Stimulated activated CD4-positive, alpha-beta T cell treated with anti-CD3 and anti-CD28 coated beads, Interleukin-1b, Interleukin-23, amount 100 ng/mL, for 24 hours (primary cell): ENCODE data around the gene BIVM.

Source experiments
- DNase-seq, 4 experiments: peaks; one replicate each; pipeline ENCODE4 v3.0.0-alpha.2; 2020; ENCODE audit warnings: low read depth in 4 of 4, low spot score in 1 of 4

The BIVM gene

DNA sequence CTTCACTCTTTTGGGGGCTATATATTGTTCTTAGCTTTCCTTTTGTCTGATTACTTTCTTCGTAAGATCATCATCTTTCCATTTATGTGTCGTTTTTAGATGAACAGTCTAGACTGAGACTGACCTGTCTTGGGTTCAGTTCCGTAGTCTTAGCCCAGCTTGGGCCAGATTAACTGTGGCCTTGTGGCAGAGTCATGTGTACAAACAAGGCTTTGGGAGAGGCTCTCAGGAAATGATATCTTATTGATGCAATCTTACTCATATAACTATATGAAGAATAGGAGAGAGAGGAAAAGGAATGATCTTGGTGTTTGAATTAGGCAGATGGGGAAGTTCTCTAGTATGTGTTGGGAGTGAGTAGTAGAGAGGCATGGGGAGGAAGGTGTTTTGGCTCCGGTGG lies 40.1 kb downstream of the BIVM start:
- DNase-seq: no peak

DNA sequence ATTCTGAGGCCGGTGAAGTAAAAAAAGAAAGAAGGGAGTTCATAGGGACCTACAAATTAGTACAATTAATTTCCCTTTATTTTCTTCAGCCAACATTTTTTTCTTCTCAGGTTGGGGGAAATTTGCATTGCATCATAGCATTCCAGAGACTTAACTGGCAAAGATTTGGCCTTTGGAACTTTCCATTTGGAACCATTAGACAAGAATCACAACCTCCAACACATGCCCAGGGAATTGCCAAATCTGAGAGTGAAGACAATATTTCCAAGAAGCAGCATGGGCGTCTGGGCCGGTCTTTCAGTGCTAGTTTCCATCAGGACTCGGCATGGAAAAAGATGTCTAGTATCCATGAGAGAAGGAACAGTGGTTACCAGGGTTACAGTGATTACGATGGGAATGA lies 40.5 kb downstream of the BIVM start:
- no peak for DNase-seq

DNA sequence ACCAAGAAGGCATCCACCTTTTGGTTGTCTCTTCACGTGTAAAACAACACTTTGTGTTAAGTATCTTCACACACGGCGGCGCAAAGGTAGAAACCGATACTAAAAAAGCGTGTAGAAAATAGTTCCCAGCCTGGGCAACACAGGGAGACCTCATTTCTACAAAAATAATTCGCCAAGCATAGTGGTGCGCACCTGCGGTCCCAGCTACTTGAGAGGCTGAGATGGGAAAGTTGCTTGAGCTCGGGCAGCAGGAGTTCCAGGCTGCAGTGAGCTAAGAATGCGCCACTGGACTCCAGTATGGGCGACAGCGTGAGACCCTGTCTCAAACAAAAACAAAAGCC lies 46.3 kb downstream of the BIVM start:
- DNase-seq: no peak

GRCh38 chr13:102845630-102846260 lies 46.8 kb downstream of the BIVM start, which contains the start of gene ERCC5:
Gene ERCC5 (plus strand): TSS chr13:102846032. CDS start chr13:102846267, 235 bp downstream.
- peak; percentile 90 to 94 (median 92) for DNase-seq

- peak in 2 of 4 experiments; percentile 29 to 32 for DNase-seq
Measured at GRCh38 chr13:102846261-102847015, 47.5 kb downstream of the BIVM start.

GRCh38 chr13:102847272-102848234 lies 48.6 kb downstream of the BIVM start:
- DNase-seq: no peak

DNA sequence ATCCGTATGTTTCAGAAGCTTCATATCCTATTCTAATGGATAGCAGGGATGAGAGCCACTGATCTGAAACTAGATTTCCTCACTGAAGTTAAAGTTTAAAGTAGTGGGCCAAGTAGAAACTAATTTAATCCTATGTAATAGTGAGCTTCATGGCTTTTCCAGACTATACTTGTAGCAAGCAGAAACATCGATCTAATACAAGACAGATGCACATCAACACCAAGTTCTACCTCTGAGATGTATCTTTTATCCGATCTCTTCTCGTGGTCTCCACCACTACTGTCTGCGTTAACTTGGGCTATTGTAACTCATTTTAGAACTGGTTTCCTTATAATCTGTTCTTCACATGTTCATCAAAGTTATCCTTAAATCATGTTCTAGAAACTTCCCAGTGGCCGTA lies 50.0 kb downstream of the BIVM start:
- DNase-seq: no peak

DNA sequence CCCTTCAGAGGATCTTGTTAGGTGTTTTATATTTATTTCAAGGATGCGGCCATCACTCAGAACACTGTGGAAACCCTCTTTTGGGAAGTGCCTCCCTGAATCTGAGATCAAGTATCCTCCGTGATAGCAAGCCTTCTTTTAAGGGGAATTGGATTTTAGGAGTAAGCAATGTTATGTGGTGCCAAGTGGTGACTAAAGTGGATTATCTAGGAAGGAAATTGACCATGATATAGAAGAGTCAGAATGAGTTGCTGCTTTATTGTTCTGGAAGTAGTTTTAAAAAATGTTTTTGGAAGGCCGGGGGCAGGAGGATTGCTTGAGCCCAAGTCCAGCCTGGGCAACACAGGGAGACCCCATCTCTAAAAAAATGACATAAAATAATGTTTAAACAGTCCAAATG lies 53.6 kb downstream of the BIVM start:
- no peak for DNase-seq

DNA sequence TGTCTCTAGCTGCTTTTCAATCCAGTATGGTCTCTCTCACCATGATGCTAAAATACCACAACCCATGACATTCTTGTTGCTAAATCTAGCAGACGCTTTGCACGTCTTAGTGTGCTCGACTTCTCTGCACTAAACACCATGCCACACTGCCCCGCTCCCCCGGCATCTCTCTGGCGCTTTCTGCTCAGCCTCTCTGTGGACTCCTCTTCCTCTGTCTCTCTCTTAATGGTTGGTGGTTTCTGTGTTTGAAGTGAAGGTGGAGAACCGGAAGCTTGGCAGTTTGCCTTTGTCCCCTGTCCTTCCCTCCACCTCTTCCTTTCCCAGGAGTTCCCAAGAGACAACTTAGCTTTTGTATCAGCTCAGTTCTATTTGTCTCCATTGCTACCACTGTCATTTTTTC lies 55.8 kb downstream of the BIVM start:
- DNase-seq: no peak

DNA sequence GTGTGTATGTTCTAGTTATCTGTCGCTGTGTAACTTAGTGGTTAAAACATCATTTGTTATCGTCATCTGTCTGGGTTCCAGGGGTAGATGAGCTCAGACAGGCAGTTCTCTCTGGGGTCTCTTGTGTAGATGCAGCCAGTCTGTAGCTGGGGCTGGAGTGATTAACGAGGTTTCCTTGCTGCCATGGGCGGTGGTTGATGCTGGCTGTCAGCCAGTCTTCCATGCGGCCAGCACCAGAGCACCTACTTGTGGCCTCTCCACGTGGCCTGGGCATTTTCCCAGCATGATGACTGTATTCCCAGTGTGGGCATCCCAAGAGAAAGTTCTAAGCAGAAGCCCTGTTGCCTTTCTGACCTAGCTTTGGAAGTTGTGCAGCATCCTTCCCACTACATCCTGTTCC lies 57.6 kb downstream of the BIVM start:
- DNase-seq: no peak

- DNase-seq: no peak
Measured at GRCh38 chr13:102862624-102863210, 63.8 kb downstream of the BIVM start.

DNA sequence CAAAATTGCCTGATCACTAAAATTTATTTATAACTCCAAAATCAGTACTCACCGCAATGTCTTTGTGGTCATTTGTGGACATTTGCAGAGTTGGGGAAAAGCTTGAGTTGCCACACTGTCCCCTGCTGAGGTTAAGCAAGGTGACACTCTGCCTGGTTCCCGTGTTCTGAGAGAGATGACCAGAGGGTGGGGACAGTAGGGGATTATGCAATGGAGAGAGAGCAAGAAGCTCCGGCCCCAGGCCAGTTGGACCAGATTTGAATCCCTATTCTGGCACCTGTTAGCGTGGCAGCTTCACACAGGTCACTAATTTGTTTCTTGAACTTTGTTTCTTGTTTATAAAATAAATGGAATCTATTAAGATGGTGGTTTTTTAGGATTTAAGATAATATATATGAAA lies 64.7 kb downstream of the BIVM start:
- no peak for DNase-seq

DNA sequence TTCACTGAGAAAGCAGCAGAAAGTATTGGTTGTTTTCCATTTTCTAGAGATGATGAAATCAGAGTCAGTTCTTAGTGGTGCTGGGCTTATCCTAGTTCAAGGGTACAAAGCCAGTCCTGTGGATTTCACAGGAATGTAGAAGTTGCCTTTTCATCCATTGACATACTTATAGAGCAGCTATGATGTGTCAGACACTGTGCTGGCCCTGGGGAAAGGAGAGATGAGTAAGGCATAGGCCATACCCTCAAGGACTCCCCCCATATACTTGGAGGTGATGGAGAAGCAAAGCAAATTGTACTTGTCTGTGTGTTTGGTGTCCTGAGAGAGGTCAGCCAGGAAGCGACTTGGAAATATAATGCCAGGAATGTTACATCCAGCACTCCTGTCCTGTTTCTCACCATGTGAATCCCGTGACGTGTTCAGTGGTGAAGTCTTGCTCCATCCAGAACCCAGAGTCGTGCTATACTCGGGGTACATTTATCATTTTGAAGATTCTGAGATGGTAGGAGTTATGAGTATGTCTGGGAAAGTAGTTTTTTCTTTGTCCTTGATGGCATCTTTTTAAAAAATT lies 69.5 kb downstream of the BIVM start:
- DNase-seq: no peak

DNA sequence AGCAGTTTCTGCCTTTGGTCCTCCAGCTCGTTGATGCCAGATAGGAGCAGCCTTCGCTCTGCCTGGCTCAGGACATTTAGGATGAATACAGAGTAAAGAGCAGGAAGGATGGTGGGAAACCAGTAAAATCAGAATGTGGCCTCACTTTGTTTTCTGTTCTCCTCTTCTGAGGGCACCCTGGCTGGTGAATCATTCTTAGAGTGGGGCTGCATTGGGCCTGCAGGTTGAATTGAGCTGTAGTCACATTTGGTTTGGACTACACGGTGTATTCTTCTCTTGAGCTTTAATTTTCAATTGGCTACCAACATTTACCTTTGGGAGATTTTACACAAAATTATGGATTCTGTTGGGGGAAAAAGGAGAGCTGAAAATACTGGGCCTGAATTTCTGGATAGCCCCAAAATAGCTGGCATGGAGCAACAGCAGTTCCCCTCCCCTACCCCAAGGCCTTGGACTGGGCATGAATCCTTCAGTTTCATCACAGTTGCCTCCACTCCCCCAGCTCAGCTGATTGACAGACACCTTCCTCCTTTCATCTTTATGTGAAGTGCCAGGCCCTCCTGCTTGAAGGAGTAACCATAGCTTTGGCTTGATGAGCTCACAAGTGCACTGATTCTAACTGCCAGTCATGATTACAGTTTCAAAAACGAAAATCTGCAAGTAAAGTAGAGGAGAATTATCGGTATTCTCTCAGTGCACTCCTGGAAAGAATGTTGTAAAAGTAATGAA lies 71.2 kb downstream of the BIVM start:
- DNase-seq: no peak

GRCh38 chr13:102870677-102871415 lies 71.9 kb downstream of the BIVM start:
- DNase-seq: peak in 3 of 4 experiments; percentile 13 to 25 (median 16)

GRCh38 chr13:102872131-102872530 lies 73.2 kb downstream of the BIVM start:
- DNase-seq: no peak

DNA sequence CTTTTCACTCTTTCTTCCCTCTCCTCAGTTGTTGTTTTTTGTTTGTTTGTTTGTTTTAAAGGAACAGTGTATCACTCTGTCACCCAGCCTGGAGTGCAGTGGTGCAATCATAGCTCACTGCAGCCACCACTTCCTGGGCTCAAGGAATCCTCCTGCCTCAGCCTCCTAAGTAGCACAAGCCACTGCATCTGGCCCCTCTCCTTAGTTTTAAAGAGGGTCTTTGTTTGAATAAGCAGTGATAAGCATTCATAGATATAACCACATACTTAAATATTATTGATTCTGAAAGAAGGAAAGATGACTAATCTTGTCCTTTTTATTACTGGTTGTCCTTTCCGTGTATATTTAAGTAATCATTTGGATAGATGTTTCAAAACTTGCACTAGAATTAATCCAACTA lies 73.6 kb downstream of the BIVM start:
- no peak for DNase-seq

DNA sequence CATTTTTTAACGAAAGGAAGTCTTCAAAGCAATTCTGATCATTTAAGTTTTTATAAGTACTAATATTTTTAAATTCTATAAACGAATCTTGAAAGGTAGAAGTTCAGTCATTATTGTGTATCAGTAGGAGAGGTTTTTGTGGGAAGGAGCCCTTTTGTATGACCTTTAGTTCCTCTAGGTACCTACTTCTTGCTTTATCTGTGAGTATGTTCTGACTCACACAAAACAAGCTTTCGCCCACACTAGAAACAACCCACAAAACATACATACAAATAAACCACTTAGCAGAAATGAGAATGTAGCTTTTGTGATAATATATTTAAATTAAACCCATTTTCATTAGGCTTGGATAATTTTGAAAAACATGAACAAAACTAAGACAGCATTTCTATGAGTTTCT lies 74.7 kb downstream of the BIVM start:
- no peak for DNase-seq

DNA sequence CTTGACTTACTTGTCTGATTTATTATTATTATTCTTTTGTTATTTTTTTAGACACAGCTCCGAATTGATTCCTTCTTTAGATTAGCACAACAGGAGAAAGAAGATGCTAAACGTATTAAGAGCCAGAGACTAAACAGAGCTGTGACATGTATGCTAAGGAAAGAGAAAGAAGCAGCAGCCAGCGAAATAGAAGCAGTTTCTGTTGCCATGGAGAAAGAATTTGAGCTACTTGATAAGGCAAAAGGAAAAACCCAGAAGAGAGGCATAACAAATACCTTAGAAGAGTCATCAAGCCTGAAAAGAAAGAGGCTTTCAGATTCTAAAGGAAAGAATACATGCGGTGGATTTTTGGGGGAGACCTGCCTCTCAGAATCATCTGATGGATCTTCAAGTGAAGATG lies 76.3 kb downstream of the BIVM start:
- DNase-seq: no peak

GRCh38 chr13:102877303-102877702 lies 78.4 kb downstream of the BIVM start:
- DNase-seq: no peak
